NCI-H1436 (cell line): ENCODE measurements around the gene PAFAH2.

Experiments
- DNase-seq: peaks from one replicate; lab custom pipeline; 2025; lab: John Stamatoyannopoulos, UW

PAFAH2 gene

DNA sequence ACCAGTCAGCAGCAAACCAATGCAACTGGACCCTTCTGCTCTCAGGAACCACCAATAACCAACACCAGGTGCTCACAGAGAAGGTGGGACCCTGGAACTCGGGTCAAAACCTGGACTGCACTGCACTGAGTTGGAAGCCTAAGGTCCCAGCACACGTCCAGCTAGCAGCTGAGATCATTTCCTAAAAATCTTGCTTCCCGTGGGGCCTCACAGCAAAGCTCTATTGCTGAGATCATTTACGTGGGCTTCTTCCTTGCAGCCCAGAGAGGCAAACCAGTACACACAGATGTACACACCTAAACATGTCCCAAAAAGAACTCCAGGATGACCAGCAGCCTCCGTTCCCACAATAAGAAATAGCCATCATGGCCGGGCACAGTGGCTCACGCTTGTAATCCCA is 68.8 kb downstream of the PAFAH2 start:
- no peak for DNase-seq

DNA sequence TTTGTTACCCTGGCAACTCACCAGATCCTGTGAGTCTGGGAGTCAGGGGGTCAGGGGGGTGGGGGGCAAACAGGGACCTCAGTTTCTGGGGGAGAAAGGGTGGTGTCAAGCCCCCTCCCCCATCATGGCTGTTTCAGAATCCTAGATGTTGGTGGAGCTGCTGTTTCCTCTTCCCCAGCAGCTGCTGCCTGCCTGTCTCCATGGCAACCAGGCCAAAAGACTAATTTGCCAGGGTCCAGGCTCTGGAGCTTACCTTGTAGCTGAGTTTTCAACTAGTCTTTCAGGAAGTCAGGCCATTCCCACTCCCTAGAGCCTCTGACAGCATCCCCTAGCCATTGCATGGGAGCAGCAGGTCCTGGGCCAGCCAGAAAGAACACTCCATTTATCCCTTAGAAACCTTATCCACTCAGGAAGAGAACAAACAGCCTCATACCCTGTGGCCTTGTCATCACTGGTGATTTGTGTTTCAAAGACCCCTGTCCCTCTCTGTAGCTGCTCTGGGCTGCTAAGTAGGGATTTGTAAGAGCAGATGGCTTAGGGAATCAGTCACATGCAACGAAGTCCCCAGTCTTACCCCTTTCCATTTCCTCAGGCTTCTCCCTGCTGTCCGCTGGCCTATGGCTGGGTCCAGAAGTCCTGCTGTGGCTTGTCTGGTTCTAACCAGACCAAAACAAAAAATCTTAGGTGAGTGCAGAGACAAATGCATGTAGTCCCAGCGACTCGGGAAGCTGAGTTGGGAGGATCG is 70.2 kb downstream of the PAFAH2 start:
- DNase-seq: peak; percentile 38

DNA sequence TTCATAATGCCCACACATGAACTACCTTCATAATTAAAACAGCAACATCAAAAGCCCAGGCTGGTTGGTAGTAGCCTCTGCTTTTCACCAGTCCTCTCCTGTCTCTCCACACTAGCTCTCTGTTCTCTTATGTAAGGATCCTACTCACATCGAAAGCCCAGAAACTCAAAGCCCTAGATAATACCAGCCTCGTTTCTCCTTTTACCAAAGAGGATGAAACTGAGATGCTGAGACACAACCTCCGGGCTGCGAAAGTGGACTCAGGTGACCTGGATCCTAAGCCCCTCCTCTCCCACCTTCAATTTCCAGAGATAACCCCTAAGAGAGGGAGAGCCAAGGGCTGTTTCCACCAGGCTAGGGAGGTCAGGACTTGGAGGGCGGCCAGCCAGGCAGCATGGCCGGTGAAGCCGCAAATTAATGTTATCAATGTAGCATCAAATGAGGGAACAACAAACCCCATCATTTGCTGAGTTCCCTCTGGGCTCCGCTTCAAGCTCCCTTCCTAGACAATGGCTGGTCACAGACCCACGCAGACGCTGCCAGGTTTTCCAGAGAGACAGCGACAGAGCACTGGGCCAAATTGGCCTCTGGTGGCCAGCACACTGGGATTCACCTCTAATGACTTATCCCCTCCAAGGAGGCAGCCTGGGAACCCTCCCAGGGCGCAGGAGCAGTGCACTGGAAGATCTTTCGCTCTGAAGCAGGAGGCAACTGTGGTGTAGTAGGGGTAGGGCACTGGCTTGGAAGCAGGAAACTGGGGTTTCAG is 70.9 kb downstream of the PAFAH2 start:
- DNase-seq: no peak

DNA sequence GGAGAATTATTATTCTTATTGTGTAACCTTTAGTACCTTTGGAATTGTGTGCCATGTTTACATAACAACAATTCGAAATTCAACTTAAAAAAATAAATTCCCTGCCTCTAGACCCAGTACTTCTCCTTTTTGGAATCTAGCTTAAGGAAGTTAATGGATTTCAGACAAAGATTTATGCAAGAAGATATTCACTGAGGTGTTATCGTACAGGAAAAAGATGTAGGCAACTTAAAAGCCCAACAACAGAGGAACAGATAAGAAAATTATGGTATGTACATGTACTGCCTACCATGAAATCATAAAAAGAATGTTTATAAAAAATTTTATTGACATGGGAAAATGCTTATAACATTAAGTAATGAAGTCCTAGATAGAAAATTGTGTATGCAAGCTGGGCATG is 73.4 kb downstream of the PAFAH2 start:
- DNase-seq: no peak

DNA sequence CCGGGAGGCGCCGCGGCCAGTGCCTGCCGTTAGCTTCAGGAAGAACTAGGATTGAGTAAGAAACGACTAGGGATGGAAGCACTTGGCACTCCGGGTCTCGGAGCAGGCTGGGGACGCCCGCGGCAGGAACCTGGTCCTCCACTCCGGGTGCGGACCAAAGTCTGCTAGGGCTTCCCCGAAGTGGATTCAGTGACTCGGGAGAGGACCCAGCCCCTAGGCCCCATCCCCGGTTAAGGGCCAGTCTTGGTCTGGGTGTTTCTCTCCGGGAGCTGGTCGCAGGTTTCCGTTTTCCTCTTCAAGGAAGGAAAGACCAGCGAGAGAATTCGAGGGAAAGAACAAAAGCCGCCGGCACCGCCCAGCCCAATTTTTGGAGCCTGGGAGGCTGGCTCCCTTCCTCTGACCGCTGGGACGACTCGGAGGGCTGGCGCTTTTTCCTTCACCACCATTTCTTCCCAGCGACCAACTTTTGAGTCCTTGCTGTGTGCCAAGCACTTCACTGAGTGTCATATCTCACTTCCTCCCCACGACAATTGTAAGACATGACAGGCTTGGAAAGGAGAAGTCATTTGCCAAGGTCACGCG is 74.8 kb downstream of the PAFAH2 start:
- DNase-seq: no peak

DNA sequence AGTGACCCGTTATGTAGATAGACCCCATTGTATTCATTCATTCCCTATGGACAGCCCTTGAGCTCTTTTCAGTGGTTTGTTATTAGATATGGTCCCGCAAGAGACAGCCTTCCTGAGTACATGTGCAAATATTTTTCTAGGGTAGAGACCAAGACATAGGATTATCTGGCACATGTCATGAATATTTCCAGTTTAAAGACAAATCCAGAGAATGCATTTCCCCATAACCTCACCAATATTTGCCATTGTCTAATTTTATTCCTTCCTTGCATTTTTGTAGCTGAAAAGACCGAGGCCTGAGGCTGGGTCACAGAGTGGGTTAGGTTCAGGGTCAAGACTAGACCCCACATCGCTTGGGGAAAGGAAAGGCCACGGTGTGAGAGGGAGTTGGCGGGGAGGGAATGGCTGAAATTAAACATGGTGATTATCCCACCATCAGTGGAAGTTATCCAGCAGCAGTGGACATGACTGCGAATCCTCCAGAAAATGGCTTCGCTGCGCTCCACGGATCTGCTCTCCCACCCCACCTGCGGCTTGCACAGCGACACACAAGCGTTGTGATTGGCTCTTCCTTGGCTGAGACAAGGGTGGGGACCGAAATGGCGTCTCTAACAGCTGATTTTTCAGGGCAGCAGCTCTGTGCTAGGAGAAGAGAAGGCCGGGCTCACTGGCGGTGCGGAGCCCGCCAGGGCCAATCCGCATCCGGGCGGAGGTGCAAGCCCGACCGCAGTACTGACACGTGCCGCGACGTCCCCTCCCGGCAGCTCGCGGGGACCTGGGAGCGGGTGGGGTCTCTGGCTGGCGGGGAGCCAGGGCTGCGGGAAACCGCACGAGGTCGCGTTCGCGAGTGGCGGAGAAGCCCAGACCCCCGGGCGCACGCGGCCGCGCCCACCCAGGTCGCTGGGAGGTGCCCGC is 75.5 kb downstream of the PAFAH2 start:
- DNase-seq: peak; percentile 46

DNA sequence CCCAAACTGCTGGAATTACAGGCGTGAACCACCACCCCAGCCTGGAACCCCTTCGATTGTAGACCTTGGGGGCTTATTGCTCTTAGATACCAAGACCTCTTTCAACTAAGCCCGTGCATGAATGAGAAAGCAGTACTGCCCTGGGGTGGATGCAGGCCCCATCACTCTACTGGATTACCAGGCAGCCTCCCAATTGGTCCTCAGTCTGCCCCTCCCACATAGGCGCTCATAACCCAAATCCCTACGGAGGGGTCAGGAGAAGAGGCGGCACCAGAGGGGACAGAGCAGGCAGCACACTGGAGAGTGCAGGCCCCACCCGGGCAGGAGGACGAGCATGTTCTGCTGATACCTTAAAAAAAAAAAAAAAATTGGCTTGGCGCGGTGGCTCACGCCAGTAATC is 79.2 kb downstream of the PAFAH2 start:
- DNase-seq: no peak

DNA sequence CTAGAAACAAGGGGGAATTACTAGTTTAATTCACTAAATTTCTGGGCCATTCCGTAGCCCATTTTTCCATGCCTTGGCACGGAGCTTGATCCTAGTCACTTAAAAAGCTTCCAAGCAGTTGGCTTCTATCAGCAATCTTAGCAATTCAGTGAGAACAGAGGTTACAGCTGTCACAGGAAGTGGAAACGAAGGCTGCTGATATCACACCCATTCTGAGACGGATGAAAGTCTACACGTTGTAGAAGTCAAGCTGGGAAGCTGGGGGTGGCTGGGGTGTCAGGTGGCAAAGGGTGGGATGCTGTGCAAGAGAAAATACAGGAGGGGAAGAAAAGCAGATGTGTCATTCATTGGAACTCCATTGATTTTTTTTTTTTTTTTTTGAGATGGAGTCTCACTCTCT is 79.9 kb downstream of the PAFAH2 start:
- no peak for DNase-seq

DNA sequence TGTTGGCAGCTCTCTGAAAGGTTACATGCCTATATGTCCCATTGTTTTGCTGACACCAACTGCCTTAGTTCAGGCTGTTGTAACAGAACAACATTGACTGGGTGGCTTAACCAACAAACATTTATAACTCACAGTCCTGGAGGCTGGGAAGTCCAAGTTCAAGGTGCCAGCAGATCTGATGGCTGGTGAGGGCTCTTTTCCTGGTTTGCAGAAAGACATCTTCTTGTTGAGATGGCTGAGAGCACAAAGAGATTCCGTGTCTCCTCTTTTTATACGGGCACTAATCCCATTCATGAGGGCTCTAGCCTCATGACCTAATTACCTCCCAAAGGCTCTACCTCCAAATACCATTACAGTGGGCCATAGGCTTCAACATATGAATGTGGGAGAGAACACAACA is 81.4 kb downstream of the PAFAH2 start:
- no peak for DNase-seq

DNA sequence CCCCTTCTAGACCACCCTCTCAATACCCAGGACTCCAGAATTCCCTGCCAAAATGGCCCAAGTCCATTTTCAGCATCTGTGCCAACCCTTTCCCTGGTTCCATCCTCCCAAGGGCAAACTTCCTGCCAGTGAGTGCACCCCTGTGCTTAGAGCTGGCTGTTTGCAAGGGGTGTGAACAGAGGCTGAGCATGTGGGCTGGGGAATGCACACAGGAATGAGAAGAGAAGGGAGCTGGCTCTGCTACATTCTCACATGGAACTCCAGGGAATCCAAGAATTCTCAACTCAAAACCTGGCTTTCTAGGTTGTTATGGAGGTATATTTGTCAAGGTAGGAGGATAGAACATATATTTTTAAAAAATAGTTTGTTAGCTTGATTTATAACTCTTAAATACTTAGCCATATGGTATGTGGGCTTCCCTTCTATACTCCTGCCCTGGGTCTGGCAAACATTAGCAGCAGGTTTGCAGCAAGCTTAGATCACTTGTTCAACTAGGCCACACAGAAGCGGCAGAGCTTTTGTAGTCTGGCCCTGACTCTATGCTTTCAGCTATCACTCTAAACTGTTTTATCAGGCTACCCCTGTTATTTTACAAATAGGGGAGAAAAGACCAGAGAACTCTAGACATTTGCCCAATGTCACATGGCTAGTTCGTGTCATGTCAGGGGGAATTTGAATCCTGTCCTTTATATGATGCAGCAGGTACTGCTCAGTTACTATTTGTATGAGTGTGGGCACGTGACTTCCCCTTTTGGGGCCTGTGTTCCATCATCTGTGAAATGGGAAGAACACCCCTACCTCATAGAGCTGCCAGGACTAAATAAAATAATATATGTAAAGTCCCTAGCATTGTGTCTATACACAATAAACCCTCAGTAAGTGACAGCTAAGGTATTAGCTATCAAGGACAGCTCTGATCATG is 83.5 kb downstream of the PAFAH2 start:
- no peak for DNase-seq

DNA sequence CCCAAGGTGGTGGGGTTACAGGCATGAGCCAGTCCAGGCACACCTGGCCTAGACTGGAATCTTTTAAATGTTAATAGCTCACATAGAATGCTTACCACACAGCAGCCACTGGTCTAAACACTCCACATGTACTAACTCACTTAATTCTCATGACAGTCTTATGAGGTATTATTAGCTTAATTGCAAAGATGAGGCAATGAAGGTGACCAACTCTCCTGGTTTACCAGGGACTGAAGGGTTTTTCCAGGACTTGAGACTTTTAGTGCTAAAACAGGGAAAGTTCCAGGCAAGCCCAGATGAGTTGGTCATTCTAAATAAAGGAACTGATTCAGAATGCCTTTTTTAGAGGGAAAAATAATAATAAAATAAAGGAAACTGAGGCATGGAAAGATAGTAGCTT is 84.7 kb downstream of the PAFAH2 start:
- DNase-seq: no peak

DNA sequence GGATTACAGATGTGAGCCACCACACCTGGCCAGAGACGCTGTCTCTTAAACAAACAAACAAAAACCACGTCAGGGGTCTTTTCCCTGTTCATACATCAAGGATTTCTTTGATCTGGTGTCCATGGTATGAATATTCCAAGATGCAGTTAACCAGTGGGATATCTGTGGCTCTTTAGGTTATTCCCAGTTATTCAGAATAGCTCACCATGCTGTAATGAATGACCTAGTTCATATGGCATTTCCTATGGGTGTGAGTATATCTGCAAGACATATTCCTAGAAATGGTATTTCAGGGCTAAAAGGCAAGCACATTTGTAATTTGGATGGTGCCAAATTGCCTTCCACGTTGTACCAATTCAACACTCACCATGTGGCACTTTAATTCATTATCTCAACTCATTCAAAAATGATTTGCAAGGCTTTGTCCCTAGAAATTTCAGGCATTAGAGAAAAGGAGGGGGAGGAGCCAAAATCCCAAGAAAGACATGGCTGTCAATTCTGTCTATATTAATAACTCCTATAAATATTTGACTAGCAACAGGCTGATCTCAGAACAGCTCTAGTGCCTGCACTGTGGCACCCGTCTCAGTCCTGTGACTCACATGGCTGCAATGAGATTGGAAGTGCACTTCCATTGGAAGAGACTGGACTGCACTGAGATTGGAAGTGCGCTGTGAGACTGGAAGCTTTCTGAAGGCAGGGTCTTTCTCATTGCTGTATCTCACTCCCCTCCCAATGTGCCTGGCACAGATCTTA is 85.6 kb downstream of the PAFAH2 start:
- DNase-seq: no peak

DNA sequence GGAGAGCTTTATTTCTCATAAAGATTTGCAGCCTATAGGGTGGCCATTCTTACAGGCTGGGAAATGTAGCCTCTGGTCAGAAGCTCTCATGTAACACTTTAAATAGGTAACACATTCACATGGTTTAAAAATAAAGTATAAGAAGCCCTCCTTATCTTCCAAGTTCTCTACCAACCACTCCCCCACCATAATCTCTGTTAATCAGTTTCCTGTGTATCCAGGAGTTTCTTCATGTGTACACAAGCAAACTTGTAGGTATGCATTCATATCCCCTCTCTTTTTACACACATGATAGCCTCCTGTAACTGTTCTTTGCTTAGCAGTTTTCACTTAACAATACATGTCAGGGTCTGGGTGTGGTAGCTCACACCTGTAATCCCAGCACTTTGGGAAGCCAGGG is 86.7 kb downstream of the PAFAH2 start:
- no peak for DNase-seq
